OCI-LY1 (cell line): ENCODE results near the gene TMEM190.

ENCODE experiments used
- CTCF ChIP-seq: fragments of 200-600 bp; sonication (generic), shearing (Covaris generic); IDR thresholded peaks from 2 replicates; pipeline ENCODE4 v1.5.1; 2017; ENCODE audit warnings: mild to moderate bottlenecking, antibody characterized with exemption, low read length, moderate library complexity, mixed read lengths
- EZH2 ChIP-seq: fragments of 200-600 bp; sonication (generic), shearing (Covaris generic); IDR thresholded peaks from 2 replicates; pipeline ENCODE4 v1.8.0; 2017; ENCODE audit warnings: borderline replicate concordance, mixed run types, mild to moderate bottlenecking, antibody characterized with exemption, low read length, moderate library complexity, mixed read lengths

GRCh38 chr19:55352040-55352439 is 24.6 kb upstream of the TMEM190 start:
- TF ChIP-seq CTCF (no peak), EZH2 (no peak)
